WTC11 (cell line): ENCODE results near the gene GTF3C1. TPM values are rescaled to one million over a fixed set of nuclear protein-coding genes. Genes with fewer than 3 reads are reported as not detected.

Experiments
- ATAC-seq: fragments of 200-7000 bp; cut with Tn5 transposase; 2 replicates; pipeline ENCODE4 v1.10.0; 2021; ENCODE audit warnings: mild to moderate bottlenecking, moderate library complexity
- CTCF ChIA-PET: fragments of 300-600 bp; sonication (Branson Sonifier 250); formaldehyde crosslinking; loops from one replicate; lab custom pipeline; 2021; ENCODE audit warnings: antibody characterized with exemption; lab: Charles Lee
- POLR2A ChIA-PET: fragments of 350-600 bp; sonication (Branson Sonifier 250); formaldehyde crosslinking; loops from one replicate; lab custom pipeline; 2021; ENCODE audit warnings: antibody characterized with exemption; lab: Charles Lee
- DNase-seq: peaks from one replicate; pipeline ENCODE4 v3.0.0; 2021; ENCODE audit warnings: low spot score
- H3K27ac Mint-ChIP-seq: 2 replicates; pipeline ENCODE4 v1.8.0; 2021; ENCODE audit warnings: mixed read lengths
- H3K27me3 Mint-ChIP-seq: 2 replicates; pipeline ENCODE4 v1.8.0; 2021; ENCODE audit warnings: low read depth, mild to moderate bottlenecking, moderate library complexity, mixed read lengths
- H3K36me3 Mint-ChIP-seq: 2 replicates; pipeline ENCODE4 v1.8.0; 2021; ENCODE audit warnings: mixed read lengths
- H3K4me1 Mint-ChIP-seq: 2 replicates; pipeline ENCODE4 v1.8.0; 2022; ENCODE audit warnings: mixed read lengths
- H3K4me3 Mint-ChIP-seq: 2 replicates; pipeline ENCODE4 v1.8.0; 2021; ENCODE audit warnings: mild to moderate bottlenecking, moderate library complexity, mixed read lengths
- H3K9me3 Mint-ChIP-seq: 2 replicates; pipeline ENCODE4 v1.8.0; 2021; ENCODE audit warnings: mixed read lengths
- ARID4B ChIP-seq: sonication (generic); formaldehyde crosslinking; IDR thresholded peaks from 2 replicates; pipeline ENCODE4 v1.8.0; 2023; ENCODE audit warnings: missing genetic modification reagents, mild to moderate bottlenecking, borderline replicate concordance
- CBFB ChIP-seq: sonication (generic); formaldehyde crosslinking; IDR thresholded peaks from 2 replicates; pipeline ENCODE4 v1.8.1; 2022; ENCODE audit warnings: mild to moderate bottlenecking, low read depth, missing genetic modification reagents
- CREM ChIP-seq: sonication (generic); formaldehyde crosslinking; IDR thresholded peaks from 2 replicates; pipeline ENCODE4 v1.8.1; 2022; ENCODE audit warnings: mild to moderate bottlenecking, missing genetic modification reagents, moderate library complexity
- CTCF ChIP-seq: fragments of 200-600 bp; IDR thresholded peaks from 2 replicates; pipeline ENCODE4 v1.8.0; 2022; ENCODE audit warnings: antibody characterized with exemption
- ELF4 ChIP-seq: sonication (generic); formaldehyde crosslinking; IDR thresholded peaks from 2 replicates; pipeline ENCODE4 v1.8.1; 2022; ENCODE audit warnings: low read depth, mild to moderate bottlenecking, moderate library complexity, missing genetic modification reagents
- FOXK1 ChIP-seq: sonication (generic); formaldehyde crosslinking; IDR thresholded peaks from 2 replicates; pipeline ENCODE4 v1.8.0; 2022; ENCODE audit warnings: mild to moderate bottlenecking, moderate library complexity, missing genetic modification reagents
- FOXP4 ChIP-seq: sonication (generic); formaldehyde crosslinking; IDR thresholded peaks from 2 replicates; pipeline ENCODE4 v1.8.0; 2022; ENCODE audit warnings: mild to moderate bottlenecking, missing genetic modification reagents
- GABPB1 ChIP-seq: sonication (generic); formaldehyde crosslinking; IDR thresholded peaks from 2 replicates; pipeline ENCODE4 v1.8.1; 2023; ENCODE audit warnings: mild to moderate bottlenecking, missing genetic modification reagents
- HMGA2 ChIP-seq: fragments of 250-450 bp; sonication (Bioruptor Pico); IDR thresholded peaks from 2 replicates; pipeline ENCODE4 v1.4.0; 2021; ENCODE audit warnings: mild to moderate bottlenecking, moderate library complexity
- NFYB ChIP-seq: sonication (generic); formaldehyde crosslinking; conservative IDR thresholded peaks from 2 replicates; pipeline ENCODE4 v1.8.0; 2022; ENCODE audit warnings: low read depth, missing genetic modification reagents
- OVOL2 ChIP-seq: fragments of 250-450 bp; sonication (Bioruptor Pico); IDR thresholded peaks from 2 replicates; pipeline ENCODE4 v1.9.0; 2021; ENCODE audit warnings: mild to moderate bottlenecking, borderline replicate concordance
- PREB ChIP-seq: sonication (generic); formaldehyde crosslinking; IDR thresholded peaks from 2 replicates; pipeline ENCODE4 v1.8.1; 2022; ENCODE audit warnings: mild to moderate bottlenecking, missing genetic modification reagents, moderate library complexity, borderline replicate concordance
- ZBTB43 ChIP-seq: sonication (generic); formaldehyde crosslinking; IDR thresholded peaks from 2 replicates; pipeline ENCODE4 v1.8.1; 2023; ENCODE audit warnings: mild to moderate bottlenecking, missing genetic modification reagents
- ZNF317 ChIP-seq: sonication (generic); formaldehyde crosslinking; IDR thresholded peaks from 2 replicates; pipeline ENCODE4 v1.8.1; 2023; ENCODE audit warnings: low read depth, mild to moderate bottlenecking, moderate library complexity, missing genetic modification reagents, borderline replicate concordance
- ZNF532 ChIP-seq: fragments of 250-450 bp; sonication (Bioruptor Pico); IDR thresholded peaks from 2 replicates; pipeline ENCODE4 v1.9.0; 2021; ENCODE audit warnings: mild to moderate bottlenecking, borderline replicate concordance
- total RNA-seq: library from RNA; stranded (reverse); gene quantifications from 3 replicates; pipeline ENCODE4 v1.2.3, GENCODE V29; 2021

Gene GTF3C1
- total RNA-seq, 1 experiment from 2014 or later, result 146 TPM

GRCh38 chr16:27481282-27481934 is 68.3 kb downstream of the GTF3C1 start:
- no peak for TF ChIP-seq ZNF532
- TF ChIP-seq CREM (CRISPR knock-in tag), result no peak
- no peak for TF ChIP-seq PREB (CRISPR knock-in tag)
- no peak for TF ChIP-seq ZBTB43 (CRISPR knock-in tag)
- no peak for TF ChIP-seq FOXP4
- TF ChIP-seq OVOL2 (CRISPR knock-in tag), result no peak
- TF ChIP-seq HMGA2 (CRISPR knock-in tag), result no peak
- no peak for TF ChIP-seq ELF4 (CRISPR knock-in tag)
- TF ChIP-seq ZNF317 (CRISPR knock-in tag), result no peak
- no peak for TF ChIP-seq CTCF
- no peak for TF ChIP-seq NFYB
- TF ChIP-seq ARID4B (CRISPR knock-in tag), result no peak
- TF ChIP-seq GABPB1 (CRISPR knock-in tag), result no peak
- no peak for TF ChIP-seq FOXK1 (CRISPR knock-in tag)
- TF ChIP-seq CBFB (CRISPR knock-in tag), result no peak
- Mint-ChIP-seq H3K9me3 (no peaks in the 10 kb centered on the region), H3K4me3 (no peak overlapping the region), H3K27ac (no peak overlapping the region), H3K4me1 (no peaks in the 10 kb centered on the region), H3K27me3 (no peaks in the 10 kb centered on the region), H3K36me3 (peaks cover 75% of the 10 kb centered on the region)
- DNase-seq (no peak), ATAC-seq (no peak)
- POLR2A ChIA-PET, result interaction anchor here (0.6 kb wide), 1 partner anchor 12 kb away, joined by 3 read pairs; no protein-coding TSS in a partner anchor
- CTCF ChIA-PET, result no interaction called here
